HG03103 (cell line): Measurements from ENCODE around the gene FLNC.

Experiments
- ATAC-seq: cut with Tn5 transposase; IDR thresholded peaks from one replicate; pipeline ENCODE4 v1.9.1; 2021; ENCODE audit warnings: low read depth; ENCODE audit not compliant: unreplicated experiment

The FLNC gene

GRCh38 chr7:128801667-128802418 is 28.4 kb upstream of the FLNC start:
- no peak for ATAC-seq

DNA sequence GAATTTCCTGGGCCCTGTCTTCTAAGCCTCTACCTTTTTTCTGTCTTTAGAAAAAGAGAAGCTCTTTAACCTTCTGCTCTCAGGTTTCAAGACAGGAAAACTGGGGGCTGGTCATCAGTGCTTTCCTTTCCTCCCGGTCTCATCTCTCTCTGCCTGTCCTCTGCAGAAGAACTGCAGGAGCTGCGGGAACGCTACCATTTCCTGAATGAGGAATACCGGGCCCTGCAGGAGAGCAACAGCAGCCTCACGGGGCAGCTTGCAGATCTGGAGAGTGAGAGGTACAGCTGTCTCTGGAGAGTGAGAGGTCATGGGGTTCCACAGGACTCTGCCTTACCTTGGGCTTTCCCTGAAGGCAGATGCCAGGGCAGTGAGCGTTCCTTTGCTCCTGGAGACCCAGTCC is 25.7 kb upstream of the FLNC start:
- ATAC-seq: no peak

DNA sequence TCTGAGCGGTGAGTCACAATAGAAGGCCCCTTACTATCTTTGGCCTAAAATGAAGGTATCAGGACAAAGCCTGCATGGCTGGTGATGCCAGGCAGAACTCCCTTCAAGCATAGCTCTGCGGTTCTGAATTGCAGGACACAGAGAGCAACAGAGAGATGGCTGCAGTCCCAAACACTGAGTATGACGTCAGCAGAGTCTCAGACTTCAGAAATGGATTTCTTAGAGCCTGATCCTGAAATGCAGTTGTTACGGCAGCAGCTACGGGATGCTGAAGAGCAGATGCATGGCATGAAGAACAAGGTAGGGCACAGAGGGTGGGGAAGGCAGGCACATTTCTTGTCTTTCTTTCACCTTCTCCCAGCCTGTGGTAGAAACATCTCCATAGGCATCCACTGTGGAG is 25.0 kb upstream of the FLNC start:
- ATAC-seq: no peak

- no peak for ATAC-seq
These were observed 23.0 kb upstream of the FLNC start for GRCh38 chr7:128807191-128807590.

GRCh38 chr7:128809363-128809762 is 20.8 kb upstream of the FLNC start:
- no peak for ATAC-seq

- ATAC-seq: no peak
These were observed 19.7 kb upstream of the FLNC start for GRCh38 chr7:128810473-128810872.

GRCh38 chr7:128810997-128811396 is 19.2 kb upstream of the FLNC start:
- ATAC-seq: no peak

DNA sequence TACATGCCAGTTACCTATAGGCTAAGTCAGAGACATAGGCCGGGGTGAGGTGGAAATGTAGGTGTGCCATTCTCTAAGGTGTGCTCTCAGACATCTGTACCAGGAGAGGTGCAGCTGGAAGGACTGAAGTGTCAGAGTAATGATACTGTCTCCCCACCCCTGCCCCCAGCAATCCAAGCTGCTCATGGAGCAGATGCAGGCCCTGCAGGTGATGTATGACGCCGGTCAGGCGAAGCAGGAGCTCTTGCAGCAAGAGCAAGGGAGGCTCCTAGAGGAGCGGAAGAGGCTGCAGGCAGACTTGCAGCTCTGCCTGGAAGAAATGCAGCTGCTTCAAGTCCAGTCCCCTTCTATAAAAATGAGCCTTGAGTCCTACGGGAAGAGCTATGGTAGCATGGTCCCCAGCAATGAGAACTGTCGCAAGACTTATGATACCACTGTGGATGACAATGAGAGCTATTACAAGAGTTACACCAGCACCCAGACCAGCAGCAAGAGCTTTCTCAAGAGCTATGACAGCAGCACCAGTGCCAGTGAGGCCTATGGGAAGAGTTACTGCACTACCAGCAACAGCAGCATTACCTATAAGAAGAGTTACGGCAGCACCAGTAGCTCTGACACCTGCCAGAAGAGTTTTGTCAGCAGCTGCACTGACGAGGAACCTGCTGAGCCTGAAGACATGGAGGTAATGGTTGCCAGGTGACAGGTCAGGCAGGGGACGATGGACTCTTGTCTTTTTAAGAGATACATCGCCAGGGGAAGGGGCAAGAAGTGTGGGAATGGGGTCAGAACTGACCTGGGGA is 18.4 kb upstream of the FLNC start:
- no peak for ATAC-seq

DNA sequence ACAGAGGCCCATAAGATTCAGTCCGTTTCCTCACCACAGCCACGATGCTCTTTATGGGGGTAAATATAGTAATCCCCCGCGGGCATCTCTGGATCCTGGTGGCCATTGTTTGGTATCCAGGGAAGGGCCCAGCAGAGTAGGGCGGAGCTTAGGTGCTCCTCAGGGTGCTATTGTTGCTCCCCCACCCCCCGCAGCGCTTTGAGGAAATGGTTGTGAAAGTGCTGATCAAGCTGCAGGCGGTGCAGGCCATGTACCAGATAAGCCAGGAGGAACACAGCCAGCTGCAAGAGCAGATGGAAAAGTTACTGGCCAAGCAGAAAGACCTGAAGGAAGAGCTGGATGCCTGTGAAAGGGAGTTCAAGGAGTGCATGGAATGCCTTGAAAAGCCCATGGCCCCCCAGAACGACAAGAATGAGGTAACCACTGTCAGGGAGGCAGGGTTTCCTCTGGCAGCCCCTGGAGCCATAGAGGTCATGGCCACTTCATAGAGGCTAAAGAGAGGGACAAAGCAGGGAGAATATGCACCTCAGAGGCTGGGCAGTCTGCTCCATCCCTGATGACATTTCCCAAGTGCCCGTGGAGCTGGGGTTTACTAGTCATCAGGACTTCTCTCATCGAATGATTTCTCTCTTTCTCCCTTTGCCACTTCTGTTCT is 17.6 kb upstream of the FLNC start:
- ATAC-seq: no peak

GRCh38 chr7:128814499-128814898 is 15.7 kb upstream of the FLNC start:
- ATAC-seq: no peak

- no peak for ATAC-seq
These were observed 14.8 kb upstream of the FLNC start for GRCh38 chr7:128815289-128815942.

DNA sequence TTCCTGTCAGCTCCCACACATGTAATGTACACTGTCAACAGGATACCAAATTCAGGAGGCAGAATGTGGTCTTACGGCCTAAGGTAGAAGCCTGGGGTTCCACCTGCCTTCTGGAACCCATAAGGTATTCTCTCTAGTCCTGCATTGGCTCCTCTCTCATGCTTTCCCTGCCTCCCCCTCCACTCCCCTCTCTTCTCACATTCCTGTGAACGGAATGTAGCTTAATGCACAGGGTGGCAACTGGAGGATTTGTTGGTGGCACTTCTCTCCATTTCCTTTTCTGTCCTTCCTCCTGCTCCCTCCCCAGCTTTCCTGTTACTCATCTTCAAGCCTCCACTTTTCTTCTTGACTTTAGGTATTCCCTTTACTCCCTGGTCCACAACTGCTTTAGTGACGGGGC is 11.5 kb upstream of the FLNC start:
- ATAC-seq: no peak

GRCh38 chr7:128821724-128822123 is 8.5 kb upstream of the FLNC start:
- ATAC-seq: no peak

- ATAC-seq: no peak
These were observed 3.7 kb upstream of the FLNC start for GRCh38 chr7:128826512-128826911.

- no peak for ATAC-seq
These were observed 3.3 kb upstream of the FLNC start for GRCh38 chr7:128826916-128827247.

- no peak for ATAC-seq
These were observed 2.8 kb upstream of the FLNC start for GRCh38 chr7:128827248-128827958.

GRCh38 chr7:128827971-128828711 is 2.1 kb upstream of the FLNC start:
- no peak for ATAC-seq

GRCh38 chr7:128829391-128830166 is 627 bp upstream of the FLNC start:
- ATAC-seq: no peak
